ENCODE results near the gene BLOC1S3.

BLOC1S3 gene

DNA sequence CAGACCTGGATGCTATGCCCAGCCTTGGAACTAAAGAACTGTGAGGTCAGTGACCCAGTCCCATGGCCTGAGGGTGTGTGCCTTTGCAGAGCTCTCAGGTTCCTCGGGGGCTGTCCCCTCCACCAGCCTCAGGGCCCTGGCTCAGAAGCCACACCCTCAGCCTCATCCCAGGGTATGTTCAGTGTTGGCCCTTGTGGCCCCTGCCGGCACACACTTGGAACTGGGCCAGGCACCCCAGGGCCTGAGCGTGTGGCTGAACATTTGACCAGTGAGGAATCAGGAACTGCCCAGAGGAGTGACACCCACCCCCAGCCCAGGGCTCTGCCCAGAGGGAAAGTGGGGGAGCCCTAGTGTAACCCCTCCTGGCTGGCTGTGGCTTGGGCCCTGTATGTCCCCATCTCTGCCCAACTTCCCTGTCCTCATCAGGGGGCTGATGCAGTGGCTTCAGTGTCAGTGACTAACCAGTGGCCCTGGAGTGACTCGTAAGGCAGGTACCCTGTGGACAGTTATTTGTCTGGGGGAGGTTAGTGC is 27.8 kb upstream of the BLOC1S3 start:
- H3K9me3 ChIP-seq (ENCODE audit: low read depth, low read length) = no peaks in the 10 kb centered on the region
- no peak for DNase-seq (ENCODE audit: low read depth, low spot score)
- no peaks in the 10 kb centered on the region for H3K36me3 ChIP-seq (ENCODE audit: insufficient read depth, low read length)
- TF ChIP-seq EZH2 (IDR thresholded peaks at IDR 0.05) = no peak
- TF ChIP-seq POLR2AphosphoS5 (IDR thresholded peaks at IDR 0.05; ENCODE audit: borderline replicate concordance, low read depth, low read length) = no peak
- no peak for TF ChIP-seq FOXP2 (optimal IDR thresholded peaks at IDR 0.05; ENCODE audit: control extremely low read depth, extremely low read length, insufficient read depth)
- H3K4me3 ChIP-seq = no peak overlapping the region
- no peak overlapping the region for H3K9ac ChIP-seq (ENCODE audit: insufficient read length)
- no peak overlapping the region for H3K27ac ChIP-seq

- no peaks in the 10 kb centered on the region for H3K9me3 ChIP-seq (ENCODE audit: low read depth, low read length)
- H3K27ac ChIP-seq = no peak overlapping the region
- TF ChIP-seq EZH2 (IDR thresholded peaks at IDR 0.05) (no peak), POLR2AphosphoS5 (IDR thresholded peaks at IDR 0.05; ENCODE audit: borderline replicate concordance, low read depth, low read length) (no peak), FOXP2 (optimal IDR thresholded peaks at IDR 0.05; ENCODE audit: control extremely low read depth, extremely low read length, insufficient read depth) (no peak)
- no peaks in the 10 kb centered on the region for H3K36me3 ChIP-seq (ENCODE audit: insufficient read depth, low read length)
- no peak overlapping the region for H3K4me3 ChIP-seq
- H3K9ac ChIP-seq (ENCODE audit: insufficient read length) = no peak overlapping the region
- no peak for DNase-seq (ENCODE audit: low read depth, low spot score)
Measured at GRCh38 chr19:45151320-45151719, 27.3 kb upstream of the BLOC1S3 start.

GRCh38 chr19:45151821-45152503 is 26.6 kb upstream of the BLOC1S3 start:
- Histone ChIP-seq H3K36me3 (ENCODE audit: insufficient read depth, low read length) (no peaks in the 10 kb centered on the region), H3K9me3 (ENCODE audit: low read depth, low read length) (no peaks in the 10 kb centered on the region), H3K27ac (no peak overlapping the region), H3K9ac (ENCODE audit: insufficient read length) (no peak overlapping the region), H3K4me3 (no peak overlapping the region)
- no peak for DNase-seq (ENCODE audit: low read depth, low spot score)
- TF ChIP-seq EZH2 (IDR thresholded peaks at IDR 0.05) = no peak

DNA sequence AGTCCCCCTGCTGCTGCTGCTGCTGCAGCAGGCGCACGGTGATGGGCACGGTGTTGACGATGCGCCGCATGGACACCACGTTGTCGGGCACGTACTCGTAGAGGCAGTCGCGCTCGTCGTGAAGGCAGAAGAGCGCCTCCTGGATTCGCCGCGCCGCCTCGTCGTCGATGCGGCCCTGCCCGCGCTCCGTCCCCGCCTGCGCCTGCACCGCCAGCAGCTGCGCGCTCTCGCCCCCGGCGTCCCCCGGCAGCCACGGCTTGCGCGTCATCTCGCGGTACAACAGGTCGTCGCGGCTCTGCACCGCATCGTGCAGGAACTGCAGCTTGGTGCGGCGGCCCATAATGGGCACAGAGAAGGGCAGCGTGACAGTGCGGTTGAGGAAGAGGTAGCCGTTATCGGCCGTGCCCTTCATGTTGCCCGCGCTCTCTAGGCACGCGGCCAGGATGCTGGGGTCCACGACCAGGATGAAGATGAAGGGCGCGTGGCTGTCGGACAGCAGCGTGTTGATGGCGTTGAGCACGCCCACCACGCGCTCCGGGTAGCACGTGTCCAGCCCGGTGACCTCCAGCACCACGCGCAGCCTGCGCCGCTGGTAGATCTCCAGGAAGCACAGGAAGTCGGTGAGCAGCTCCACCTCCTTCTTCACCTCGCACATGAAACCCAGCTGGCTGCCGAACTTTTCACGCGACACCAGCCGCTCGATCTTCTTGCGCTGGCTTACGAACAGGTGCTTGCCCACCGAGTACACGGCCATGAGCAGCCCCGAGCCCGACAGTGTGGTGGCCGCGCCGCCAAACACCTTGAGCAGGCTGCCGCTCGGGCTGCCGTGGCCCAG is 25.9 kb upstream of the BLOC1S3 start:
- Histone ChIP-seq H3K9ac (ENCODE audit: insufficient read length) (no peak overlapping the region), H3K36me3 (ENCODE audit: insufficient read depth, low read length) (no peaks in the 10 kb centered on the region), H3K27ac (no peak overlapping the region), H3K9me3 (ENCODE audit: low read depth, low read length) (no peaks in the 10 kb centered on the region), H3K4me3 (no peak overlapping the region)
- TF ChIP-seq POLR2AphosphoS5 (IDR thresholded peaks at IDR 0.05; ENCODE audit: borderline replicate concordance, low read depth, low read length) (no peak), EZH2 (IDR thresholded peaks at IDR 0.05) (no peak), FOXP2 (optimal IDR thresholded peaks at IDR 0.05; ENCODE audit: control extremely low read depth, extremely low read length, insufficient read depth) (no peak)
- no peak for DNase-seq (ENCODE audit: low read depth, low spot score)

- Histone ChIP-seq H3K27ac (no peak overlapping the region), H3K9me3 (ENCODE audit: low read depth, low read length) (no peaks in the 10 kb centered on the region), H3K36me3 (ENCODE audit: insufficient read depth, low read length) (no peaks in the 10 kb centered on the region), H3K4me3 (peak overlapping the region; percentile 75), H3K9ac (ENCODE audit: insufficient read length) (no peak overlapping the region)
- TF ChIP-seq EZH2 (IDR thresholded peaks at IDR 0.05) (no peak), FOXP2 (optimal IDR thresholded peaks at IDR 0.05; ENCODE audit: control extremely low read depth, extremely low read length, insufficient read depth) (no peak), POLR2AphosphoS5 (IDR thresholded peaks at IDR 0.05; ENCODE audit: borderline replicate concordance, low read depth, low read length) (peak; percentile 29; the same call in 1 of the 2 replicates)
- no peak for DNase-seq (ENCODE audit: low read depth, low spot score)
Measured at GRCh38 chr19:45153339-45154063, 25.1 kb upstream of the BLOC1S3 start.

DNA sequence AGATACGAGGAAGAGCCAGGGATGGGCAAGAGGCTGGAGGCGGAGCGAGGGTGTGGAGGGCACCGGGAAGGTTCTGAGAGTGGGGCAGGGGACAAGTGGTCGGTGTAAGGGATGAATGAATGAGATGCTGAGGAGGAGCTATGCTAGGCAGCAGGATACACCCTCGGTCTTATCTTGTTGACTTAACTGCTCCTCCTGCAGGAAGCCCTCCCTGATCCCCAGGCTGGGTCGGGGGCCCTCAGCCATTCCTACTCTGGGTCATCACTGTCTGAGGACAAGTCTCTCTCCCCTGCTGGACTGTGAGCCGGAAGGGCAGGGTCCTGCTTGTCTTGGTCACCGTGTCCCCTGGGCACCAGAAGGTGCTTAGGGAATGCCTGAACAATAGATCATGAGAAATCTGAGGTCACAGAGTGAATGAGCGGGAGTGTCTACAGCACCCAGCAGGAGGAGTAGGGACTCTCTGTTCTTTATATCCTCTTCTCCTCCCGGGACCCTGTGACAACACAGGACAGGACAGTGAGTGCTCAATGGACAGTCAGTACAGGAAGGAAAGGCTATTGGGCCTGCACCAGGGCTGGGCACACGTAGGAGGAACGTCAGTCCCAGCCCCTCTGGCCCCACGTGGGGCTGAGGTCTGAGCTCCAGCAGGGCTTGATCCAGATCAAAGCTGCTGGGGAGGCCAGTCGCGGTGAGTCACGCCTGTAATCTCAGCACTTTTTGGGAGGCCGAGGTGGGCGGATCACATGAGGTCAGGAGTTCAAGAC is 24.3 kb upstream of the BLOC1S3 start:
- DNase-seq (ENCODE audit: low read depth, low spot score) = no peak
- Histone ChIP-seq H3K9ac (ENCODE audit: insufficient read length) (no peak overlapping the region), H3K27ac (no peak overlapping the region), H3K9me3 (ENCODE audit: low read depth, low read length) (no peaks in the 10 kb centered on the region), H3K36me3 (ENCODE audit: insufficient read depth, low read length) (no peaks in the 10 kb centered on the region), H3K4me3 (peak overlapping the region; percentile 75)
- TF ChIP-seq FOXP2 (optimal IDR thresholded peaks at IDR 0.05; ENCODE audit: control extremely low read depth, extremely low read length, insufficient read depth) = no peak
- no peak for TF ChIP-seq POLR2AphosphoS5 (IDR thresholded peaks at IDR 0.05; ENCODE audit: borderline replicate concordance, low read depth, low read length)
- no peak for TF ChIP-seq EZH2 (IDR thresholded peaks at IDR 0.05)

GRCh38 chr19:45156011-45156630 is 22.5 kb upstream of the BLOC1S3 start:
- no peak for DNase-seq (ENCODE audit: low read depth, low spot score)
- no peaks in the 10 kb centered on the region for H3K36me3 ChIP-seq (ENCODE audit: insufficient read depth, low read length)

More at GRCh38 chr19:45156011-45156630, 22.5 kb upstream of the BLOC1S3 start:
- Histone ChIP-seq H3K27ac (no peak overlapping the region), H3K9ac (ENCODE audit: insufficient read length) (no peak overlapping the region), H3K4me3 (no peak overlapping the region), H3K9me3 (ENCODE audit: low read depth, low read length) (no peaks in the 10 kb centered on the region)
- no peak for TF ChIP-seq FOXP2 (optimal IDR thresholded peaks at IDR 0.05; ENCODE audit: control extremely low read depth, extremely low read length, insufficient read depth)
- TF ChIP-seq EZH2 (IDR thresholded peaks at IDR 0.05) = no peak
- TF ChIP-seq POLR2AphosphoS5 (IDR thresholded peaks at IDR 0.05; ENCODE audit: borderline replicate concordance, low read depth, low read length) = no peak
